SKM-1 treated with dmso at 0.1 percent for 144 hours (cell line): ENCODE results near the gene MT1F.
"Not testable (repeated sequence)": the region's sequence is repeated elsewhere in the genome, so short reads cannot be mapped to it uniquely, and the experiment has no call there.

Experiments
- DNase-seq: peaks from one replicate; lab custom pipeline; 2025; ENCODE audit not compliant: unreplicated experiment; lab: John Stamatoyannopoulos, UW

The MT1F gene

GRCh38 chr16:56643080-56643778 is 14.5 kb upstream of the MT1F start:
- DNase-seq: no peak

GRCh38 chr16:56643833-56644232 is 13.9 kb upstream of the MT1F start:
- no peak for DNase-seq

DNA sequence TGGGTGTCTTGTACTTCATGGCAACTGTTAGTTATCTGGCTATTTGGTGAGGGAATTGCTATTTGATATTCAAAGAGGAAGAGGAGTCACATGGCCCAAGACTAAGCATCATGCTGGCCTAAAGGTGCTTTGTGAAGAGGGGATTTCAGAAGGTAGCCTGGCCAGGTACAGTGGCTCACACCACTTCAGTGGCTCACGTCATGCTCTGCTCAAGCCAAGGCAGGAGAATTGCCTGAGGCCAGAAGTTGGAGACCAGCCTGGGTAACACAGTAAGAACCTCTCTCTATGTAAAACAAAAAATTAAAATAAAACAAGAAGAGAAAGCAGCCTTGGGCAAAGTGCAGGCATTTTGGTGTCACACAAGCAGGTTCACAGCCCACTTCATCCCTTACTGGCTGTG is 12.4 kb upstream of the MT1F start:
- no peak for DNase-seq

GRCh38 chr16:56645838-56646237 is 11.9 kb upstream of the MT1F start:
- DNase-seq: no peak

DNA sequence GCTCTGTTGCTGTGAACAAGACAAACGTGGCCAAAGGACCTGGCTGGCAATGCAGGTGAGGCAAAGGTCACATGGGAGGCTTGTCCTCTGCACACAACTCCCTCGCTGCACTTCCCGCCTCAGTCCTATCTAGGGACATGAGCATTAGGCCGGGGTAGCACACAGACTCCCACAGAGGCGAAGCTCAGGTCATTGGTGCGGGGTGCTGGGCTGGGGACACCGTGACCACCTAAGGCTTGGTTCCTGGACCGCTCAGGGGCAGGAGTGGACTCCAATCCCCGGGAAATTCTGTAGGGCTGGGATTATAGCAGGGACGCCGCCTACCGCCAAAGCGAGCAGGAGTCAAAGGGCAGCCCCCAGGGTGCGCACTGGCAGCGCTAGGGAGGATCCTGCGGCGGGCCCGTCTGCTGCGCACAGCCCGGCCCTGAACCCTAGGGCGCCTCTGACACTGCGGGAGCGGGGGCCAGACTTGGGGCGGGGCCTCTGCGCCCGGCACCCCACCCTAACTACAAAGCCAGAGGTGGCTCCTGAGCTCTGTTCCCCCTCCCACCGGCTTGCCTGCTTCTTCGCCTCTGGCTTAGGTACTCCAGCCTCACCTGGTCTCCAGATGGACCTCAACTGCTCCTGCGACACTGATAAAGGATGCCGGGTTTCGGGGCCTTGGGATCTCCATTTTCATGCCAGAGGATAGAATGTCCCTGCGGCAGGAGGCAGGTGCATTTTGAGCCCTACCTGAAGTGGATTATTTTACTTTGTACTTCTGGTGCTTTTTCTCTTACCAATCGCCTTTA is 9.9 kb upstream of the MT1F start:
- DNase-seq: no peak

GRCh38 chr16:56649271-56649670 is 8.5 kb upstream of the MT1F start:
- DNase-seq: no peak

DNA sequence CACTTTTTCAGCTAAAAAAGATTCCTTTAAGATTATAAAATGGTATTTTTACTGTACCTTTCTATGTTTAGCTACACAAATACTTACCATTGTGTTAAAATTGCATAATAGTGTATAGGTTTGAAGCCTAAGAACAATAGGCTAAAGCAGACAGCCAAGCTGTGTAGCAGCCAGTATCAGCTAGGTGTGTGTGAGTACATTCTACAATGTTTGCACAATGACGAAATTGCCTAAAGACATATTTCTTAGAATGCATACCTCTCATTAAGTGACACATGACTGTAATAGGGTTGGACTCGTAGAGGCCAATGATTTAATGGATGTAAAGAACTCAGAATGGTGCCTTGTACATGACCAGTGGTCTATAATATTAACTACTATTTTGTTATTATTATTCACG is 7.9 kb upstream of the MT1F start:
- no peak for DNase-seq

DNA sequence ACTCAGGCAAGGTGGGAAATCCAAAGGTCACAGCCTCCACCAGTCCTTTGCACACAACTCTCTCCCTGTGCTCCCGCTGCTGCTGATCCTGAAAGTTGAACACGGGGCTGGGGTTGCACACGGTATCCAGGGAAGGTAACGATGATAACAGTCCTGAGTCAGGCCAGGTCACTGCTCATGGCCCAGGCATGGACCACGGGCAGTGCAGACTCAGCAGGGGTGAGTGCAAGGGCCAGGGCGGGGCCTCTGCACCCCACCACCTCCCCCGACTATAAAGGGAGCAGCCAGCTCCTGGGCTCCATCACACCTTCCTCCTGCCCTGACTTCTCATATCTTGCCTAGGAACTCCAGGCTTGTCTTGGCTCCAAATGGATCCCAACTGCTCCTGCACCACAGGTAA is 6.2 kb upstream of the MT1F start, which contains the start of gene MT1B:
Gene MT1B (plus strand): TSS at position 301 of the 400 bp plus-strand sequence. CDS start 68 bp downstream, at position 369.
- DNase-seq: no peak

- no peak for DNase-seq
Measured at GRCh38 chr16:56652600-56652999, 5.2 kb upstream of the MT1F start.

GRCh38 chr16:56653218-56653617 is 4.5 kb upstream of the MT1F start:
- DNase-seq: no peak

DNA sequence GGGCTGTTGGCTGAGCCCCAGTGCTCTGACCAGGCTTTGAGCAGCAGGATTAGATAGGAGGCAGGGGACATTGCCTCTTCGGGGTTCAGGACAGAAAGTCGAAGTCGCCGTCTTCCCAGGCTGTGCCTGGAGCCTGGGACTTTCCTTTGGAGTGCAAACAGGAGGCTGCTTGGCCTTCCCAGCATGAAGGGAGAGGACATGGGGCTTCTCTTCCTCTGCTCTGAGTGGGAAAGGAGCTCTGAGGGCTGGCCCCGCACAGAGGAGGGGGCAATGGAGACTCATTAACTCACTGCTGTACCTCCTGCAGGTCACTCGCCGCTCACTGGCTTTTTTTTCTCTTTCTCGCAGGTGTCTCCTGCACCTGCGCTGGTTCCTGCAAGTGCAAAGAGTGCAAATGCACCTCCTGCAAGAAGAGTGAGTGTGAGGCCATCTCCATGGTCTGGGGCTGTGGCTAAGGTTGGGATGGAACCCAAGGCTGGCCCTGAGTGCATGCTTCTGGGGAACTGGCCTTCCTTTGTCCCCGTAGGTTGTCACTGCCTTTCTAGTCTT is 642 bp downstream of the MT1F start:
- DNase-seq: no peak

DNA sequence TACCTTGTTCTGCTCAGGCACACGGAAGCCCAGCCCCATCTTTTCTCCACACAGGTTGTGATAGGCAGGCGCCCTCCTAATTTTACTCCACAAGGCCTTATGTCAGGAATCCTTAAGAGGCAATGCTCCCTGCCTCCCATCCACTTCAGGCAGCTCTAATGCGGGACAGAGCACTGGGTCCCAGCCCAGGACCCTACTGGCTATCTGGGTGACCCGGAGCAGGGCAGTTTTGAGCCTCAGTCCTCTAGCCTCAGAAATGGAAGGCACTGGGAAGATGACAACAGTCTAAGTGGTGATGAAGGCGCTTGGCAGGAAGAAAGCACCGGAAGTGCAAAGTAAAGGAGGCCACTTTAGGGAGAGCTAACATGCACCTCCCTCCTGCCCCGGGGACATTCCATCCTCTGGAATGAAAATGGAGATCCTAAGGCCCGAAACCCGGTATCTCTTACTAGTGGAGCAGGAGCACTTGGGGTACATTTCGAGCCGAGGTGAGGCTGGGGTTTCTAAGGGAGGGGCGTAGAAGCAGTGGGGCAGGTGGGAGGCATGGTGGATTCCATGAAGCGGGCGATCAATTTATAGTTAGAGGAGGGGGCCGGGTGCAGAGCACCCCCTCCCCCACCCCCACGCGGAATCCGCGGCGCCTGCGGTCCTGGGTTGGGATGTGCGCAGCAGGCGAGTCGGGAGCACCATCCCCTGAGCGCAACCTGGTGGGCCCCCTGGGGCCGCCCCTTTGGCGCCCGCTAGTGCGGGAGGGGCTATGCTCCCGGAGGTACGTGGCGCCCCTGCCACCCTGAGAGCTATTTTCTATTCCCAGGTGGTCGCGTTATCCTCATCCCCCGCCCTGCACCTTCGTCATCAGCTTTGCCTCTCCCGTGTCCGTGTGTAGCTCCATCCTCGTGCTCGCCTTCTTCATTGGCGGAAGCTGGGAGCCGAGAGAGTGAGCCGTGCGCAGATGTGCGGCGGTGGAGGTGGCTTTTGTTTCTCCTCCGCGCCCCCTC is 4.9 kb downstream of the MT1F start:
- DNase-seq: no peak

GRCh38 chr16:56664506-56664905 is 6.7 kb downstream of the MT1F start:
- no peak for DNase-seq

DNA sequence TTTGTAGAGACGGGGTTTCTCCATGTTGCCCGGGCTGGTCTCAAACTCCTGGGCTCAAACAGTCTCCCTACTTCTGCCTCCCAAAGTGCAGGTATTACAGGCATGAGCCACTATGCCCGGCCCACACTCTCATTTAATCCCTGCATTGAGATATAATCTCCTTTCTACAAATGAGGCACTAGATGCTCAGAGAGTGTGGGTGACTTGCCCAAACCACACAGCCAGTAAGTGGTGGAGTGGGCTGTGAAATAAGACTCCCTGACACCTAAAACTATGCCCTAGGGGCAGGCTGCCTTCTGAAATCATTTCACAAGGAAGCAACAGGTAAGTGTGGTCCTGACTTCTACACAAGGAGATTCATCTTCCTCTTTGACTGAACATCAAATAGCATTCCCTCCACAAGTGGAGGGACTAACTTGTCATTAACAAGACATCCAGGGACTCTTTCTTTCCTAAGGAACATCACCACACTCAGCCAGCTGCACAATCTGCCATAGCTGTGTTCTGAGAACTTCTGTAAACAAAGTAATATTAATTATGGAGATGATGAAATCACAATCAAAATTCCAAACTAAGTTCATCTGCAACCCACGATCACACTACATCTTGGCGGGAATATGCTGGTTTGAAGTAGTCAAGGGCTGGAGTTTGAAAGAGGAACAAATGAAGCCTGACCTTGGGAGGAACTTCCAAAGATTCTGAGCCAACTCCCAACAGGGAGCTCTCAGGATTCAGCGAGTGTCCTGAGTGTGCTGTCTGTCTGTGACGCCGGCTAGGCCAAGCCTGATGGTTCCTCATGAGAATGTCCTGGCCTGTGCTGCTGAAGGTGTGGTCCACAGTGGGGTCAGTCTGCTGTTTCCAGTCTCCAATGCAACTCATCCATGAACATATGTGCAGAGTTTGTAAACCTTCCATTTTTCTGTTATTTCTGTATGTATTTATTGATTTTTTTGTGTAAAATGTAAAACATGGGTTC is 7.8 kb downstream of the MT1F start:
- not testable (repeated sequence) for DNase-seq

DNA sequence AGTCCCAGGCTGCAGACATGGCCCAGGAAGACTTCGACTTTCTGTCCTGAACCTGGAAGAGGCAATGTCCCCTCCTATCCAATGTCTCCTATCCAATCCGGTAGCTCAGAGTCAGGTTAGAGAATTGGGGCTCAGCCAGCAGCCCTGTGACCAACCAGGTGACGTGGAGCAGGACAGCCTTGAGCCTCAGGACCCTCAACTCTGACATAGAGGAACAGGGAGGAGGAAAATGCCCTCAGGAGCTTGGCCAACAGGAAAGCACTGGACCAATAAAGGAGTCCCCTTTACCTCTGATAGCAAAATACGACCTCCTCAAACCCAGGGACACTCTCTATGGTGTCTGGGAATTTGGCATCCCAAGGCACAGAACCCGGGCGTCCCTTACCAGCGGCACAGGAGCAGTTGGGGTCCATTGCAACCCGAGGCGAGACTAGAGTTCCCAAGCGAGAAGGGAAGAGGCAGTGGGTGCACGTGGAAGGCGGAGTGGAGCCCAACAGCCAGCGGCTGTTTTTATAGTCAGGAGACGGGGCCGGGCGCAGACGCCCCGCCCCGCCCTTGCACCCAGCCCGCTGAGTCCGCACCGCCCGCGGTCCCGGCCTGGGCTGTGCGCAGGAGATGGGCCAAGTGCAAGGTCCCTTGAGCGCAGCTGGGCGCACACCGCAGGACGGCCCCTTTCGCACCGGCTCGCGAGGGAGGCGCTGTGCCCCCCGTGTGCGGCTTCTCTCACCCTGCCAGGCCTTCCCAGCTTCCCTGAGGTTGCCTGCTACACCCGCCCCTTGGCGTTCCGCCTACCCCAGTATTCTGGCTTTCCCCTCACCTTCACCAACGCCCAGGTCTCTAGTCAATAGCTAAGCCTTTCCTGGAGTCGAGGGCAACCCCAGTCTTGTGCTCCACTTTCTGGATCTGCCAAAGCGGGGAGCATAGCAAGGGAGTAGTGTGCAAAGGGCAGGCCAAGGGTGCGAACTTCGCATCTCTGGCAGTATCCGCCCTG is 10.1 kb downstream of the MT1F start, which contains the start of gene MT1G:
Gene MT1G (minus strand): TSS at position 485 of the 991 bp plus-strand sequence. CDS start 72 bp downstream, at position 413.
- no peak for DNase-seq

- DNase-seq: no peak
Measured at GRCh38 chr16:56669005-56669839, 11.5 kb downstream of the MT1F start, which contains the start of gene MT1H. MT1H (plus strand) TSS chr16:56669814; CDS start chr16:56669885, 71 bp downstream.

- no peak for DNase-seq
Measured at GRCh38 chr16:56669840-56670619, 12.3 kb downstream of the MT1F start.
